A549 (cell line): ENCODE measurements around the gene DPP10. TPM values are rescaled to one million over a fixed set of nuclear protein-coding genes. Genes with fewer than 3 reads are reported as not detected.

Experiments used
- ATAC-seq, 2 experiments: fragments of 200-7000 bp in 1 of 2; fragments of >200 bp in 1 of 2; cut with Nextera tagmentation in 1 of 2; cut with Tn5 transposase in 1 of 2; 3 replicates each; pipeline versions ENCODE4 v1.8.0 to v1.9.1; 2018 to 2020; ENCODE audit warnings: mild to moderate bottlenecking in 1 of 2, moderate library complexity in 1 of 2
- CTCF ChIA-PET: fragments of 300-600 bp; sonication (Branson Sonifier 250); formaldehyde crosslinking; extraction: SDS; loops from one replicate; lab custom pipeline; 2021; ENCODE audit warnings: antibody characterized with exemption, inconsistent platforms; lab: Yijun Ruan, JAX
- POLR2A ChIA-PET: fragments of 350-600 bp; formaldehyde crosslinking; extraction: SDS; loops from one replicate; lab custom pipeline; 2021; ENCODE audit warnings: antibody characterized with exemption, inconsistent platforms; lab: Yijun Ruan, JAX
- DNase-seq, 2 experiments: peaks; one replicate each; pipeline versions ENCODE4 v3.0.0 to v3.0.0-alpha.2; 2011 to 2016; ENCODE audit warnings: low read depth in 1 of 2, low spot score in 1 of 2
- FAIRE-seq: peaks from 2 replicates; lab custom pipeline; 2011; peaks lifted over from hg19 to GRCh38; lab: Jason Lieb, UNC
- H3K27ac ChIP-seq, 2 experiments: fragments of >200 bp; sonication (Bioruptor Twin); formaldehyde crosslinking; 3 replicates each; pipeline ENCODE4 v1.5.1; 2016 to 2017
- H3K4me1 ChIP-seq: fragments of >200 bp; sonication (Bioruptor Twin); formaldehyde crosslinking; 3 replicates; pipeline ENCODE4 v1.6.1; 2016
- H3K4me2 ChIP-seq: fragments of >200 bp; sonication (Bioruptor Twin); formaldehyde crosslinking; 3 replicates; pipeline ENCODE4 v1.6.1; 2016
- H3K4me3 ChIP-seq: fragments of >200 bp; sonication (Bioruptor Twin); formaldehyde crosslinking; 3 replicates; pipeline ENCODE4 v1.5.1; 2016
- H3K9me3 ChIP-seq: fragments of >200 bp; sonication (Bioruptor Twin); formaldehyde crosslinking; 3 replicates; pipeline ENCODE4 v1.6.1; 2016
- BCL3 ChIP-seq: fragments of >200 bp; sonication (Bioruptor Twin); formaldehyde crosslinking; IDR thresholded peaks from 3 replicates; pipeline ENCODE4 v1.6.1; 2016
- BHLHE40 ChIP-seq: IDR thresholded peaks from 2 replicates; pipeline ENCODE4 v1.6.1; 2012; ENCODE audit warnings: low read depth, low read length, inconsistent platforms
- CEBPB ChIP-seq, 2 experiments: fragments of >200 bp in 1 of 2; sonication (Bioruptor Twin) in 1 of 2; formaldehyde crosslinking in 1 of 2; IDR thresholded peaks; 2 replicates each; pipeline ENCODE4 v1.6.1; 2012 to 2016
- CHD4 ChIP-seq: fragments of 200-600 bp; sonication (generic); IDR thresholded peaks from 2 replicates; pipeline ENCODE4 v1.6.1; 2016; ENCODE audit warnings: antibody characterized with exemption, mild to moderate bottlenecking, borderline replicate concordance
- E2F6 ChIP-seq: IDR thresholded peaks from 2 replicates; pipeline ENCODE4 v1.6.1; 2012; ENCODE audit warnings: low read depth, borderline replicate concordance
- EHF ChIP-seq: fragments of 250-450 bp; sonication (Bioruptor Pico); IDR thresholded peaks from 2 replicates; pipeline ENCODE4 v1.5.0; 2020; ENCODE audit warnings: mild to moderate bottlenecking
- GATA3 ChIP-seq: IDR thresholded peaks from 2 replicates; pipeline ENCODE4 v1.6.1; 2012; ENCODE audit warnings: borderline replicate concordance
- HOXB13 ChIP-seq: fragments of 250-450 bp; sonication (Bioruptor Pico); IDR thresholded peaks from 2 replicates; pipeline ENCODE4 v1.5.0; 2020; ENCODE audit warnings: low read depth, mild to moderate bottlenecking, moderate library complexity
- KDM1A ChIP-seq: fragments of 200-600 bp; sonication (generic); IDR thresholded peaks from 2 replicates; pipeline ENCODE4 v1.6.1; 2016; ENCODE audit warnings: low read depth, mild to moderate bottlenecking
- KDM5A ChIP-seq: fragments of 200-600 bp; sonication (generic); IDR thresholded peaks from 2 replicates; pipeline ENCODE4 v1.6.1; 2016; ENCODE audit warnings: antibody characterized with exemption, mild to moderate bottlenecking
- NR3C1 ChIP-seq: fragments of >200 bp; sonication (Bioruptor Twin); formaldehyde crosslinking; IDR thresholded peaks from 3 replicates; pipeline ENCODE4 v1.6.1; 2017
- POLR2A ChIP-seq: IDR thresholded peaks from 2 replicates; pipeline ENCODE4 v1.6.1; 2012; ENCODE audit warnings: mild to moderate bottlenecking, low read length
- POLR2AphosphoS2 ChIP-seq: conservative IDR thresholded peaks from 2 replicates; pipeline ENCODE4 v1.6.1; 2012; ENCODE audit warnings: low read length, improper control_type of control experiment, inconsistent platforms
- RAD21 ChIP-seq, 2 experiments: fragments of >200 bp in 1 of 2; sonication (Bioruptor Twin) in 1 of 2; formaldehyde crosslinking in 1 of 2; IDR thresholded peaks in 1 of 2; conservative IDR thresholded peaks in 1 of 2; 2 replicates in 1 of 2; 3 replicates in 1 of 2; pipeline ENCODE4 v1.6.1; 2012 to 2018; ENCODE audit warnings: inconsistent platforms in 1 of 2
- RARB ChIP-seq: fragments of 250-450 bp; sonication (Bioruptor Pico); IDR thresholded peaks from 2 replicates; pipeline ENCODE4 v1.8.0; 2021; ENCODE audit warnings: mild to moderate bottlenecking, moderate library complexity
- RCOR1 ChIP-seq: fragments of 150-350 bp; IDR thresholded peaks from 2 replicates; pipeline ENCODE4 v1.6.1; 2014; ENCODE audit warnings: antibody characterized with exemption, low read length, low read depth
- WGBS: methylation state at CpG from one replicate; pipeline ENCODE4 v1.1.6; 2017; ENCODE audit errors: missing lambda C conversion rate; 5-methylcytosine and 5-hydroxymethylcytosine counted together
- polyA plus RNA-seq, 4 experiments: library from polyadenylated mRNA; depleted of rRNA in 3 of 4; stranded (reverse); fragments of >200 nt; fragmentation: RNase III in 1 of 4; extraction: RNeasy Plus Mini Kit Qiagen cat#74134 plus additional on column Dnase treatment in 1 of 4; gene quantifications; 2 replicates in 3 of 4; 3 replicates in 1 of 4; pipeline ENCODE4 v1.2.3, GENCODE V29; 2011 to 2017
- TF ChIP-seq, protein P1 (sequence below): IDR thresholded peaks from 2 replicates; pipeline ENCODE4 v1.6.1; 2012

DPP10 gene
- polyA plus RNA-seq, 2 of the 4 experiments (the other 2 are of a cell fraction): not detected

- Histone ChIP-seq H3K4me3 (no peak overlapping the region), H3K4me2 (no peak overlapping the region), H3K27ac (no peak overlapping the region)
- POLR2A ChIA-PET: no interaction called here
- WGBS: 2% methylated on average over 3 of the region's 3 CpGs
- DNase-seq: no peak
- no peak for FAIRE-seq
- TF ChIP-seq BCL3 (no peak), KDM1A (no peak), RARB (CRISPR knock-in tag) (no peak), CEBPB (IDR thresholded peaks at IDR 0.05) (no peak), GATA3 (no peak), POLR2A (no peak), POLR2AphosphoS2 (no peak), HOXB13 (CRISPR knock-in tag) (no peak), RAD21 (conservative IDR thresholded peaks at IDR 0.05 in 1 of 2, IDR thresholded peaks at IDR 0.05 in 1 of 2) (no peak)
- TF ChIP-seq, all 56 proteins: peak for 0
- Histone ChIP-seq H3K9me3 (no peaks in the 10 kb centered on the region), H3K4me1 (no peaks in the 10 kb centered on the region)
- CTCF ChIA-PET: no interaction called here
- no peak for ATAC-seq
Observed at GRCh38 chr2:114421781-114422180, 20.7 kb upstream of the DPP10 start.

DNA sequence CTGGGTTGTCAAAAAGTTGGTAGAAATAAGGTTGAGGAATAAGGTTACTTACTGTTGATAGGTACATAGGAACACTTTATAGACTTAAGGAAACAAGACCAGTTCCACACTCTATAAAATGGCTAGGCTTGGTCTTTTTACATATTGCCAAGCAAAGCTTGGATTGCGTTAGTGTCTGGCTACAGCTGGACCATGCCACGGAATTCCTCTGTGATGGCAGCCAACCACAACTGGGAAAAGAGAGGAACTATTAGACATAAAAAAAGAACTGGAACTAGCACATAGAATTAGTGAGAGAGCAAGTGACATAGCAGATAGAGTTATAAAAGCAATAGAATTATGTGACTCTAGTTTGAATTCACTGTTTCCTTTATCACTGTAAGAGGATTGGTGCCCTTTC is 17.7 kb upstream of the DPP10 start:
- H3K27ac ChIP-seq: no peak overlapping the region
- no peak for DNase-seq
- H3K4me3 ChIP-seq: no peak overlapping the region
- 0% methylated on average over 2 of the region's 2 CpGs for WGBS
- ATAC-seq: no peak
- no peak for TF ChIP-seq E2F6
- TF ChIP-seq KDM5A: no peak
- no peak for TF ChIP-seq CHD4
- no peak for TF ChIP-seq POLR2A
- TF ChIP-seq, protein P1, sequence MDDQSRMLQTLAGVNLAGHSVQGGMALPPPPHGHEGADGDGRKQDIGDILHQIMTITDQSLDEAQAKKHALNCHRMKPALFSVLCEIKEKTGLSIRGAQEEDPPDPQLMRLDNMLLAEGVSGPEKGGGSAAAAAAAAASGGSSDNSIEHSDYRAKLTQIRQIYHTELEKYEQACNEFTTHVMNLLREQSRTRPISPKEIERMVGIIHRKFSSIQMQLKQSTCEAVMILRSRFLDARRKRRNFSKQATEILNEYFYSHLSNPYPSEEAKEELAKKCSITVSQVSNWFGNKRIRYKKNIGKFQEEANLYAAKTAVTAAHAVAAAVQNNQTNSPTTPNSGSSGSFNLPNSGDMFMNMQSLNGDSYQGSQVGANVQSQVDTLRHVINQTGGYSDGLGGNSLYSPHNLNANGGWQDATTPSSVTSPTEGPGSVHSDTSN: no peak
- TF ChIP-seq RCOR1: no peak
- POLR2A ChIA-PET: no interaction called here
- FAIRE-seq: no peak
- no peak overlapping the region for H3K4me2 ChIP-seq
- no peaks in the 10 kb centered on the region for H3K9me3 ChIP-seq
- CTCF ChIA-PET: interaction anchor here (1.0 kb wide), 1 partner anchor 10 kb away, joined by 3 read pairs; no protein-coding TSS in a partner anchor
- H3K4me1 ChIP-seq: no peaks in the 10 kb centered on the region

DNA sequence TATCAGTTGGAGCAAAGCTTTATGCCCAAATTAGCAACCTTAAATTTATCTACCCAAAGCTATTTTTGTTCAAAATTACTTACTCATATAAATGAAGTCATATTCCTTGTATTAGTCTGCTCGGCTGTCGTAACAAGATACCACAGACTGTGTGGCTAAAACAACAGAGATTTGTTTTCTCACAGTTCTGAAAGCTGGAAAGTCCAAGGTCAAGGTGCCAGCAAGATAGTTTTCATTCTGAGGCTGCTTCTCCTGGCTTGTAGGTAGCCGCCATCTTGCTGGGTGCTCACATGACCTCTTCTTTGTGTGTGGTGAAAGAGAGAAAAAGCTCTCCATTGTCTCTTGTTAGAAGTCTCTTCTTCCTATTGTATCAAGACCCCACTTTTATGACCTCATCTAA is 15.7 kb upstream of the DPP10 start:
- no peak for FAIRE-seq
- WGBS: 20% methylated on average over 3 of the region's 3 CpGs
- Histone ChIP-seq H3K9me3 (no peaks in the 10 kb centered on the region), H3K27ac (no peak overlapping the region), H3K4me1 (no peaks in the 10 kb centered on the region), H3K4me3 (no peak overlapping the region), H3K4me2 (no peak overlapping the region)
- POLR2A ChIA-PET: no interaction called here
- TF ChIP-seq EHF (CRISPR knock-in tag): no peak
- ATAC-seq: no peak
- DNase-seq: no peak
- CTCF ChIA-PET: no interaction called here

- POLR2A ChIA-PET: no interaction called here
- no peaks in the 10 kb centered on the region for H3K4me1 ChIP-seq
- no peak for FAIRE-seq
- no peak overlapping the region for H3K27ac ChIP-seq
- 0% methylated on average over 1 of the region's 1 CpG for WGBS
- no peak for ATAC-seq
- no peaks in the 10 kb centered on the region for H3K9me3 ChIP-seq
- H3K4me3 ChIP-seq: no peak overlapping the region
- TF ChIP-seq NR3C1: no peak
- no peak for TF ChIP-seq BHLHE40
- H3K4me2 ChIP-seq: no peak overlapping the region
- CTCF ChIA-PET: no interaction called here
- DNase-seq: no peak
Observed at GRCh38 chr2:114436329-114436728, 6.1 kb upstream of the DPP10 start.
